Measurements from ENCODE around the gene OSBPL9.

DNA sequence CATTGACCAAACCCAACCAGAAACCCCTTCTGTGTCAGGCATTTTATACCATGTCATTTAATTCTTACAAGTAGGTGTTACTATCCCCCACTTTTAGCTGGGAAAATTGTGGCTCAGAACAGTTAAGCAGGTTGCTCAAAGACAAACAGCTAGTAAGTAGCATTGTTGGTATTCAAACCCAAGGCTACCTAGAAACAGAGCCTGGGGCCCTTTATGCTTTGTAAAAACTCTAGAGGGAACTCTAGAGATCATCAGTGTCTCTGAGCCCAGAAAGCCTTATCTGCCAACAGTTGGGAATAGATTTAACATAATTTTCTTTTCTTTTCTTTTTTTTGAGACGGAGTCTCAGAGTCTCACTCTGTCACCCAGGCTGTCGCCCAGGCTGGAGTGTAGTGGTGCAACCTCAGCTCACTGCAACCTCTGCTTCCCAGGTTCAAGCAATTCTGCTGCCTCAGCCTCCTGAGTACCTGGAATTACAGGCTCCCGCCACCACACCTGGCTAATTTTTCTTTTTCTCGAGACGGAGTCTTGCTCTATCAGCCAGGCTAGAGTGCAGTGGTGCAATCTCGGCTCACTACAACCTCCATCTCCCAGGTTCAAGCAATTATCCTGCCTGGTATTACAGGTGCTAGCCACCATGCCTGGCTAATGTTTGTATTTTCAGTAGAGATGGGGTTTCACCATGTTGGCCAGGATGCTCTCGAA lies 48.5 kb upstream of the OSBPL9 start:
- TF ChIP-seq, protein P1, sequence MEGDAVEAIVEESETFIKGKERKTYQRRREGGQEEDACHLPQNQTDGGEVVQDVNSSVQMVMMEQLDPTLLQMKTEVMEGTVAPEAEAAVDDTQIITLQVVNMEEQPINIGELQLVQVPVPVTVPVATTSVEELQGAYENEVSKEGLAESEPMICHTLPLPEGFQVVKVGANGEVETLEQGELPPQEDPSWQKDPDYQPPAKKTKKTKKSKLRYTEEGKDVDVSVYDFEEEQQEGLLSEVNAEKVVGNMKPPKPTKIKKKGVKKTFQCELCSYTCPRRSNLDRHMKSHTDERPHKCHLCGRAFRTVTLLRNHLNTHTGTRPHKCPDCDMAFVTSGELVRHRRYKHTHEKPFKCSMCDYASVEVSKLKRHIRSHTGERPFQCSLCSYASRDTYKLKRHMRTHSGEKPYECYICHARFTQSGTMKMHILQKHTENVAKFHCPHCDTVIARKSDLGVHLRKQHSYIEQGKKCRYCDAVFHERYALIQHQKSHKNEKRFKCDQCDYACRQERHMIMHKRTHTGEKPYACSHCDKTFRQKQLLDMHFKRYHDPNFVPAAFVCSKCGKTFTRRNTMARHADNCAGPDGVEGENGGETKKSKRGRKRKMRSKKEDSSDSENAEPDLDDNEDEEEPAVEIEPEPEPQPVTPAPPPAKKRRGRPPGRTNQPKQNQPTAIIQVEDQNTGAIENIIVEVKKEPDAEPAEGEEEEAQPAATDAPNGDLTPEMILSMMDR (optimal IDR thresholded peaks at IDR 0.05 in 1 of 3, IDR thresholded peaks at IDR 0.05 in 1 of 3, conservative IDR thresholded peaks at IDR 0.05 in 1 of 3; ENCODE audit: extremely low read depth in 1 of 3, insufficient read depth in 2 of 3, low read length in 3 of 3) = no peak
- no peak for TF ChIP-seq EZH2 (IDR thresholded peaks at IDR 0.05; ENCODE audit: low read length)

Measured in keratinocyte (primary cell).